GM23338 (cell line): ENCODE results near the gene HBQ1. TPM values are rescaled to one million over a fixed set of nuclear protein-coding genes. Genes with fewer than 3 reads are reported as not detected.

Experiments
- EZH2 ChIP-seq: fragments of 200-600 bp; sonication (generic); IDR thresholded peaks from one replicate; pipeline ENCODE4 v1.8.0; 2017; ENCODE audit warnings: antibody characterized with exemption, mild to moderate bottlenecking, low read depth; ENCODE audit not compliant: unreplicated experiment
- polyA plus RNA-seq: library from polyadenylated mRNA; unstranded; fragments of >200 nt; fragmentation: Nextera tagmentation; extraction: Ambion mirVana; gene quantifications from 2 replicates; pipeline ENCODE4 v1.2.1, GENCODE V29; 2016
- total RNA-seq: library from RNA; depleted of rRNA; stranded (reverse); fragments of >200 nt; shearing (Covaris generic); gene quantifications from 2 replicates; pipeline ENCODE4 v1.2.3, GENCODE V29; 2014
- TF ChIP-seq, protein P1 (sequence below): fragments of 250-450 bp; sonication (Bioruptor Pico); IDR thresholded peaks from 2 replicates; pipeline ENCODE4 v1.5.0; 2020; ENCODE audit warnings: mild to moderate bottlenecking, moderate library complexity
- TF ChIP-seq, protein P2 (sequence below): IDR thresholded peaks from 2 replicates; pipeline ENCODE4 v1.6.1; 2016; ENCODE audit warnings: antibody characterized with exemption
- TF ChIP-seq, protein P3 (sequence below), 2 experiments: fragments of 200-600 bp in 1 of 2; sonication (generic) in 1 of 2; conservative IDR thresholded peaks; 2 replicates each; pipeline versions ENCODE4 v1.5.1 to v1.6.1; 2016 to 2017; ENCODE audit warnings: antibody characterized with exemption in 2 of 2, low read depth in 2 of 2, mild to moderate bottlenecking in 2 of 2, moderate library complexity in 1 of 2

HBQ1 gene
- total and polyA plus RNA-seq, 2 experiments from 2014 or later, result 6.6 to 8.5 TPM

DNA sequence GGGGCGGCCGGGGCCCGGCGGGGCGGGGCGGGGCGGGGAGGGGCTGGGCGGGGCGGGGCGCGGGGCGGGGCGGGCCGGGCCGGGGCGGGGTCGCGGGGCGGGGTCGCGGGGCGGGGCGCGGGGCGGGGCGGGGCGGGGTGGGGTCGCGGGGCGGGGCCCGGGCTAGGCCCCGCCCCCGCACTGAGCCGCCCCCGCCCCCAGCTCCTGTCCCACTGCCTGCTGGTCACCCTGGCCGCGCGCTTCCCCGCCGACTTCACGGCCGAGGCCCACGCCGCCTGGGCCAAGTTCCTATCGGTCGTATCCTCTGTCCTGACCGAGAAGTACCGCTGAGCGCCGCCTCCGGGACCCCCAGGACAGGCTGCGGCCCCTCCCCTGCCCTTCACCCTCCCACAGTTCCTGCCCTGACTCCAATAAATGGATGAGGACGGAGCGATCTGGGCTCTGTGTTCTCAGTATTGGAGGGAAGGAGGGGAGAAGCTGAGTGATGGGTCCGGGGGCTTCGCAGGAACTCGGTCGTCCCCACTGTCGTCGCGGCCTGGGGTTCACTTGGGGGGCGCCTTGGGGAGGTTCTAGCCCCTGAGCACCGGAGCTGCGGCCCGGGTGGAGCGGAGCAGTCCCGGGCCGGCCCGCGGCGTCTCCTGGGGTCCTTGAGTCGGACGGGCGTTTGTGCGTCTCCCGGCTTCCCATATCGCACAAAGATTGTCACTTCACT lies 15.3 kb upstream of the HBQ1 start (continued):
- TF ChIP-seq, protein P1, sequence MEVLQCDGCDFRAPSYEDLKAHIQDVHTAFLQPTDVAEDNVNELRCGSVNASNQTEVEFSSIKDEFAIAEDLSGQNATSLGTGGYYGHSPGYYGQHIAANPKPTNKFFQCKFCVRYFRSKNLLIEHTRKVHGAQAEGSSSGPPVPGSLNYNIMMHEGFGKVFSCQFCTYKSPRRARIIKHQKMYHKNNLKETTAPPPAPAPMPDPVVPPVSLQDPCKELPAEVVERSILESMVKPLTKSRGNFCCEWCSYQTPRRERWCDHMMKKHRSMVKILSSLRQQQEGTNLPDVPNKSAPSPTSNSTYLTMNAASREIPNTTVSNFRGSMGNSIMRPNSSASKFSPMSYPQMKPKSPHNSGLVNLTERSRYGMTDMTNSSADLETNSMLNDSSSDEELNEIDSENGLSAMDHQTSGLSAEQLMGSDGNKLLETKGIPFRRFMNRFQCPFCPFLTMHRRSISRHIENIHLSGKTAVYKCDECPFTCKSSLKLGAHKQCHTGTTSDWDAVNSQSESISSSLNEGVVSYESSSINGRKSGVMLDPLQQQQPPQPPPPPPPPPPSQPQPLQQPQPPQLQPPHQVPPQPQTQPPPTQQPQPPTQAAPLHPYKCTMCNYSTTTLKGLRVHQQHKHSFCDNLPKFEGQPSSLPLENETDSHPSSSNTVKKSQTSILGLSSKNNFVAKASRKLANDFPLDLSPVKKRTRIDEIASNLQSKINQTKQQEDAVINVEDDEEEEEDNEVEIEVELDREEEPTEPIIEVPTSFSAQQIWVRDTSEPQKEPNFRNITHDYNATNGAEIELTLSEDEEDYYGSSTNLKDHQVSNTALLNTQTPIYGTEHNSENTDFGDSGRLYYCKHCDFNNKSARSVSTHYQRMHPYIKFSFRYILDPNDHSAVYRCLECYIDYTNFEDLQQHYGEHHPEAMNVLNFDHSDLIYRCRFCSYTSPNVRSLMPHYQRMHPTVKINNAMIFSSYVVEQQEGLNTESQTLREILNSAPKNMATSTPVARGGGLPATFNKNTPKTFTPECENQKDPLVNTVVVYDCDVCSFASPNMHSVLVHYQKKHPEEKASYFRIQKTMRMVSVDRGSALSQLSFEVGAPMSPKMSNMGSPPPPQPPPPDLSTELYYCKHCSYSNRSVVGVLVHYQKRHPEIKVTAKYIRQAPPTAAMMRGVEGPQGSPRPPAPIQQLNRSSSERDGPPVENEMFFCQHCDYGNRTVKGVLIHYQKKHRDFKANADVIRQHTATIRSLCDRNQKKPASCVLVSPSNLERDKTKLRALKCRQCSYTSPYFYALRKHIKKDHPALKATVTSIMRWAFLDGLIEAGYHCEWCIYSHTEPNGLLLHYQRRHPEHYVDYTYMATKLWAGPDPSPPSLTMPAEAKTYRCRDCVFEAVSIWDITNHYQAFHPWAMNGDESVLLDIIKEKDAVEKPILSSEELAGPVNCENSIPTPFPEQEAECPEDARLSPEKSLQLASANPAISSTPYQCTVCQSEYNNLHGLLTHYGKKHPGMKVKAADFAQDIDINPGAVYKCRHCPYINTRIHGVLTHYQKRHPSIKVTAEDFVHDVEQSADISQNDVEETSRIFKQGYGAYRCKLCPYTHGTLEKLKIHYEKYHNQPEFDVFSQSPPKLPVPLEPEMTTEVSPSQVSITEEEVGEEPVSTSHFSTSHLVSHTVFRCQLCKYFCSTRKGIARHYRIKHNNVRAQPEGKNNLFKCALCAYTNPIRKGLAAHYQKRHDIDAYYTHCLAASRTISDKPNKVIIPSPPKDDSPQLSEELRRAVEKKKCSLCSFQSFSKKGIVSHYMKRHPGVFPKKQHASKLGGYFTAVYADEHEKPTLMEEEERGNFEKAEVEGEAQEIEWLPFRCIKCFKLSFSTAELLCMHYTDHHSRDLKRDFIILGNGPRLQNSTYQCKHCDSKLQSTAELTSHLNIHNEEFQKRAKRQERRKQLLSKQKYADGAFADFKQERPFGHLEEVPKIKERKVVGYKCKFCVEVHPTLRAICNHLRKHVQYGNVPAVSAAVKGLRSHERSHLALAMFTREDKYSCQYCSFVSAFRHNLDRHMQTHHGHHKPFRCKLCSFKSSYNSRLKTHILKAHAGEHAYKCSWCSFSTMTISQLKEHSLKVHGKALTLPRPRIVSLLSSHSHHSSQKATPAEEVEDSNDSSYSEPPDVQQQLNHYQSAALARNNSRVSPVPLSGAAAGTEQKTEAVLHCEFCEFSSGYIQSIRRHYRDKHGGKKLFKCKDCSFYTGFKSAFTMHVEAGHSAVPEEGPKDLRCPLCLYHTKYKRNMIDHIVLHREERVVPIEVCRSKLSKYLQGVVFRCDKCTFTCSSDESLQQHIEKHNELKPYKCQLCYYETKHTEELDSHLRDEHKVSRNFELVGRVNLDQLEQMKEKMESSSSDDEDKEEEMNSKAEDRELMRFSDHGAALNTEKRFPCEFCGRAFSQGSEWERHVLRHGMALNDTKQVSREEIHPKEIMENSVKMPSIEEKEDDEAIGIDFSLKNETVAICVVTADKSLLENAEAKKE (CRISPR knock-in tag), result no peak
- TF ChIP-seq, protein P2, sequence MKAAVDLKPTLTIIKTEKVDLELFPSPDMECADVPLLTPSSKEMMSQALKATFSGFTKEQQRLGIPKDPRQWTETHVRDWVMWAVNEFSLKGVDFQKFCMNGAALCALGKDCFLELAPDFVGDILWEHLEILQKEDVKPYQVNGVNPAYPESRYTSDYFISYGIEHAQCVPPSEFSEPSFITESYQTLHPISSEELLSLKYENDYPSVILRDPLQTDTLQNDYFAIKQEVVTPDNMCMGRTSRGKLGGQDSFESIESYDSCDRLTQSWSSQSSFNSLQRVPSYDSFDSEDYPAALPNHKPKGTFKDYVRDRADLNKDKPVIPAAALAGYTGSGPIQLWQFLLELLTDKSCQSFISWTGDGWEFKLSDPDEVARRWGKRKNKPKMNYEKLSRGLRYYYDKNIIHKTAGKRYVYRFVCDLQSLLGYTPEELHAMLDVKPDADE, result no peak
- TF ChIP-seq EZH2, result peak; percentile 79
- TF ChIP-seq, protein P3, sequence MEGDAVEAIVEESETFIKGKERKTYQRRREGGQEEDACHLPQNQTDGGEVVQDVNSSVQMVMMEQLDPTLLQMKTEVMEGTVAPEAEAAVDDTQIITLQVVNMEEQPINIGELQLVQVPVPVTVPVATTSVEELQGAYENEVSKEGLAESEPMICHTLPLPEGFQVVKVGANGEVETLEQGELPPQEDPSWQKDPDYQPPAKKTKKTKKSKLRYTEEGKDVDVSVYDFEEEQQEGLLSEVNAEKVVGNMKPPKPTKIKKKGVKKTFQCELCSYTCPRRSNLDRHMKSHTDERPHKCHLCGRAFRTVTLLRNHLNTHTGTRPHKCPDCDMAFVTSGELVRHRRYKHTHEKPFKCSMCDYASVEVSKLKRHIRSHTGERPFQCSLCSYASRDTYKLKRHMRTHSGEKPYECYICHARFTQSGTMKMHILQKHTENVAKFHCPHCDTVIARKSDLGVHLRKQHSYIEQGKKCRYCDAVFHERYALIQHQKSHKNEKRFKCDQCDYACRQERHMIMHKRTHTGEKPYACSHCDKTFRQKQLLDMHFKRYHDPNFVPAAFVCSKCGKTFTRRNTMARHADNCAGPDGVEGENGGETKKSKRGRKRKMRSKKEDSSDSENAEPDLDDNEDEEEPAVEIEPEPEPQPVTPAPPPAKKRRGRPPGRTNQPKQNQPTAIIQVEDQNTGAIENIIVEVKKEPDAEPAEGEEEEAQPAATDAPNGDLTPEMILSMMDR (conservative IDR thresholded peaks at IDR 0.05; ENCODE audit: low read depth in 2 of 2), result no peak
